ENCODE measurements around the gene RNF38.

DNA sequence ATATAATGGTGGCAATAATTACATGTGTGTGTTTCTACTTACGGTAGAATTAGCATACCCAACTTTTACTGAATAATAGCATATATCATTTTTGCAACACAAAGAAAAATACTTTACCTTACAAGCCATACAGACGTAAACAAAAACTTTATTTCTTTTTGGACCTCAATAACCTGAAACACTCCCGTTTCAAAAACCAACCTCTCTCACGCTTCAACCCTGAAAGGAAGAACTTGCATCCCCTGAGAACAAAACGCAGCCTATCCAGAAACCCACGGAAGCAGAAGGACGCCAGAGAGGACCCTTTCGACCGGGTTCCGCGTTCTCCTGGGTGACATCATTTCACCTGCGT is at the start of gene RNF38:
- no peak for TF ChIP-seq RAD21 (IDR thresholded peaks at IDR 0.05; ENCODE audit: low read depth)
- TF ChIP-seq, protein P1, sequence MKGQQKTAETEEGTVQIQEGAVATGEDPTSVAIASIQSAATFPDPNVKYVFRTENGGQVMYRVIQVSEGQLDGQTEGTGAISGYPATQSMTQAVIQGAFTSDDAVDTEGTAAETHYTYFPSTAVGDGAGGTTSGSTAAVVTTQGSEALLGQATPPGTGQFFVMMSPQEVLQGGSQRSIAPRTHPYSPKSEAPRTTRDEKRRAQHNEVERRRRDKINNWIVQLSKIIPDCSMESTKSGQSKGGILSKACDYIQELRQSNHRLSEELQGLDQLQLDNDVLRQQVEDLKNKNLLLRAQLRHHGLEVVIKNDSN (IDR thresholded peaks at IDR 0.05): no peak
- no peak for TF ChIP-seq CEBPB (IDR thresholded peaks at IDR 0.05)
